GM18873 (cell line): ENCODE measurements around the gene INPP5E.

ENCODE experiments used
- ATAC-seq: cut with Tn5 transposase; IDR thresholded peaks from one replicate; pipeline ENCODE4 v1.9.1; 2021; ENCODE audit warnings: mild to moderate bottlenecking, moderate library complexity, moderate number of reproducible peaks; ENCODE audit not compliant: unreplicated experiment, low FRiP score

Gene INPP5E

DNA sequence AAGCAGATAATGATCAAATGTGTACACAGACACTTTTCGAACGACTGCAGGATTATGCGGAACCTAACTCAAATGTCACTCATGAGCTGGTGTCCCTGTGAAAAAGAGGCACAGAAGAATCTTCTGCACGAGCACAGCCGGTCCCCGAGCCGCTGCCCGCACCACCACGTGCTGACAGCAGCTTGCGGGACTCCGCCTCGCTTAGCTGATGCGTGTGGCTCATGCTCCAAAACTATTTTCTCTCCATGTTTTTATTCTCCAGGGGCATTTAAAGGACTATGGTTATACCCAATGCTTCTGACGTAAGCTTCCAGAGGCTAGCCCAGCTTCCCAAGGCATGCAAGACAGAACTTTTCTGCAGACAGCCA lies 33.7 kb upstream of the INPP5E start:
- no peak for ATAC-seq

GRCh38 chr9:136472640-136473353 lies 33.2 kb upstream of the INPP5E start:
- no peak for ATAC-seq

GRCh38 chr9:136471802-136472487 lies 32.3 kb upstream of the INPP5E start:
- ATAC-seq = no peak

GRCh38 chr9:136470792-136471469 lies 31.3 kb upstream of the INPP5E start:
- ATAC-seq = no peak

DNA sequence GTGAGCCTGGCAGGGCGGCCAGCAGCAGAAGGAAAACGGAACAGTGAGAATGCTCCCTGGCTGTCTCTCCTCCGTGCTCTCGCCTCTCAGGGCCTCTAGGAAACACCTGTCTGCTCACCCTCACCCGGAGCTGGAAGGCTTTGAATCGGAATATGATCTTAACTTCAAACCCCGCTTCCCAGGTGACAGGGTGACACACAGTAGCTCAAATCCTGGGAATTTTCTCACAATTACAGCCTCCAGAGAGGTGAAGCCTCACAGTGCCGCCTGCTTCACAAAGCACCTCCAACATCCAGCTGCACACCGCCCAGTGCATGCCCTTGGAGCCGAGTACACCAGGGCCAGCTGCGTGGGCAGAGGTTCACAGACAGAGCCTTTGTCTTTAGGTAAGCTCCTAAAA lies 30.7 kb upstream of the INPP5E start:
- no peak for ATAC-seq

DNA sequence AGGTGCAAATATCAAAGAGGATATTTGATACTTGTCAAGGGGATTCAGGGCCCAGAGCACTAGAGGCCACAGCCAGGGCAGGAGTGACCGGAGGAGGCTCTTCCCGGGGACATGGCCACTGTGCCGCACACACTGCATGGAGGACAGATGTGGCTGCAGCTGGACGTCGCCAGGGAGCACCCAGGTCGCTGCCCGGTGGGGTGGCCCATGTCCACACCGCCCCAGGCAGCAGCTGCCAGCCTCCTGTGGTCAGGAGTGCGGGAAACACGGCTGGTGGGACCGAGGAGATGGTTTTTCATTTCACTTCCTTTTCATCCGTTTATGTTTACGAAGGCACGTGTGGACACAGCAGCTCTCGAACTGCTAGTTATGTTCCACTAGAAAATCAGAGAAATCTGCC lies 28.1 kb upstream of the INPP5E start:
- no peak for ATAC-seq

- ATAC-seq = no peak
Observed at GRCh38 chr9:136466155-136466541, 26.5 kb upstream of the INPP5E start.

- ATAC-seq = no peak
Observed at GRCh38 chr9:136465500-136466154, 26.0 kb upstream of the INPP5E start.

DNA sequence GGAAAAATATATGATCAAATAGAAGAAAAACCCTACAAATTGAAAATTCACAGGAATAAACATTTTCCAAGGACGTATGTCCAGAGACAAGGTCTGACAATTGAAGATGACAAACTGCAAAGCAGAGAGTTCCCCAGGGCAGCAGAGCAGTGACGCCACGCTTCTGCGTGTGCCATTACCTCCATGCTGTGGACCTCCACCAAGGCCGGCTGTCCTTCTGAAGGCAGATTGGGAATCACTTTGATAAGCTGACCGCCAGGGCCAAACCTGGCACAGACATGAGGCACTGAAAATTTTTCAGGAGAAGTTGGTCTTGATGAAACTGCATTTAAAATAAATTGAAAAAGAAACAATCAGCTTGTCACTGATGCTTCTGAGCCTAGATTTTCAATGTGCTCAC lies 24.6 kb upstream of the INPP5E start:
- no peak for ATAC-seq

GRCh38 chr9:136463578-136463977 lies 23.9 kb upstream of the INPP5E start:
- ATAC-seq = no peak

- no peak for ATAC-seq
Observed at GRCh38 chr9:136462664-136463063, 23.0 kb upstream of the INPP5E start.

DNA sequence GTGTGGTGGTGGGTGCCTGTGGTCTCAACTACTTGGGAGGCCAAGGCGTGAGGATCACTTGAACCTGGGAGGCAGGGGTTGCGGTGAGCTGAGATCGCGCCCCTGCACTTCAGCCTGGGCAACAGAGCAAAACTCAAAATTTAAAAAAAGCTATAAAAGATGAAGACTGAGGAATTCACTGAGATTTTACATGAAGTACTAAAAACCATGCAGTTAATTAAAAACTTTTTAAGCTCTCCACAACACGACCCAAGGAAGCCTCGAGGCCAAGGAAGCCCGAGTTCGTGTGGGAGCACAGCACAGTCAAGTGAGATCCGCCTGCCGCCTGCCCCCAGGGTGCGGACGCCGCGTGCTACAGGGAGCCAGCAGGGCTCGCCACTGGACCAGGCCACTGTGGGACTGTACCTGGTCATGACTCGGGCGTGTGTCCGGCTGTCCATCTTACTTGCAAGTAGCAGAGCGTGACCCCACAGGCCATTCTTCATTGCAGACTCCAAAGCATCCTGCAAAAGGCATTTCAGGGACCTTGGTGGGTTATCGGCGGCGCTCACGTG lies 21.2 kb upstream of the INPP5E start:
- ATAC-seq = no peak

GRCh38 chr9:136459425-136459824 lies 19.8 kb upstream of the INPP5E start:
- ATAC-seq = no peak

GRCh38 chr9:136457326-136457725 lies 17.7 kb upstream of the INPP5E start:
- no peak for ATAC-seq

- no peak for ATAC-seq
Observed at GRCh38 chr9:136456258-136456657, 16.6 kb upstream of the INPP5E start.

GRCh38 chr9:136455043-136456002 lies 15.7 kb upstream of the INPP5E start:
- no peak for ATAC-seq

DNA sequence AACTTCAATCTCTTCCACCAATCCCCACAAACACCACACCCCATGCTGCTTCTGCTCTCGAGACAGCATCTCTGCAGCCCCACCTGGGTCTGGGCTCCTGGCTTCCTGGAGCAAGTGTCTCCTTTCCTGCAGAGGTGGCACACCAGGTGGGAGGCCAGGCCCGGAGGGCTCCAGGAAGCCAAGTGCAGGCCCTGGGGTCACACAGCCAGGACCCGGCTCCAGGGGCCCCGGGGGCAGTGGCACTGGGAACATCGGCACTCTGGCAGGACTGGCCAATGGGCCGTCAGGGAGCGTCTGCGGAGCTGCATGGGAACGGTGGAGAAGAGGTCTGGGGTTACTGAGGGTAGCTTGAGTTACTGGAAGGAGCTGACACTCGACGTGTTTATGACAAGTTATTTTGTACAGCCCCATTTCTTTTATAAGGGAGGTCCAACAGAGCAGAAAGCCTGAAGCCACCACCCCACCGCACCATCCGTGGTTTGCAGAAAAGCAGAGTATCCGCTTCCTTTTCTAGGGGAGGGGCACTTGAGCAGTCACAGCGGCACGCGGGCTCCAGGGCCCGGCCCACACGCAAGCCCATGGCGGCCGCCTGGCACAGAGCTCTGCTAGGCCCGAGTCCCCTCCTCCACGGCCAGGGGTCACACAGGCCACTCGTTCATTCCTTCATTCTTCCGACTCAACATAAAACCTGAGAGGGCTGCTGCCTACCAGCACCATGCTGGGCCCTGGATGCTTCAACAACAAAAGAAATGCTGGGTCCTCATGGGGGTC lies 14.6 kb upstream of the INPP5E start:
- no peak for ATAC-seq

GRCh38 chr9:136453326-136453725 lies 13.7 kb upstream of the INPP5E start:
- ATAC-seq = no peak

DNA sequence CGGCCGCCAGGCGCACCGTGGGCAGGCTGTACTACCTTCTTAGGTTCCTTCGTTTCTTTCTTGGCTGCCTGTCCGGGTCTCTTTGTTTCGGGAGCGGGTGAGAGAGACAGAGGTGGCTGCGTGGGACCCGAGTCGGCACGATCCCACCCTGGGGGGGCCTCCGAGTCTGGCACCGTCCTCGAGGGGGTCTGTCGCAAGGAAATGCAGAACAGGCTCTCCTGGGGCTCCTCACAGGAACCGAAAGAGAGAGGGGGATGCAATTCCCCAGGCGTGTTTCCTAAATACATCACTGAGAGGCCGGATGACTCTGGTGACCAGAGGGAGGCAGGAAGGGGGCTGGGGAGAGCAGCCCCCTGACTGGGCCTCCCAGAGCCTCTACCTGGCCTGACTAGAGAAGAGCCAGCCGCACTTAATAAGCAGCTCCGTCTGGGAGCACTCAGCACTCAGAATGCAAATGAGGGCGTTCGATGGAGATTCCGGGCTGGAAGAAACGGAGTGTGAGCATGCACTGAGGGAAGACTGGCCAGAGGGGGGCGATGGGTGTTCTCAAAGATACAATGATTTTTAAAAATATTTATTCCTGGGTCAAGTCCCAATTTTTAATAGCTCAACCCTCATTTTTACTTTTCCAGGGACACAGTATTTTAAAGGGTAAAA lies 11.7 kb upstream of the INPP5E start:
- no peak for ATAC-seq
